Epithelial cell of umbilical artery (primary cell): ENCODE data around the gene GRIP1. TPM values are rescaled to one million over a fixed set of nuclear protein-coding genes. Genes with fewer than 3 reads are reported as not detected.

Experiments used
- total RNA-seq: library from RNA; depleted of rRNA; stranded (reverse); fragments of >200 nt; gene quantifications from 2 replicates; pipeline ENCODE4 v1.2.3, GENCODE V29; 2014

Gene GRIP1
- 0.15 and 0.32 TPM in 2 replicates for total RNA-seq

DNA sequence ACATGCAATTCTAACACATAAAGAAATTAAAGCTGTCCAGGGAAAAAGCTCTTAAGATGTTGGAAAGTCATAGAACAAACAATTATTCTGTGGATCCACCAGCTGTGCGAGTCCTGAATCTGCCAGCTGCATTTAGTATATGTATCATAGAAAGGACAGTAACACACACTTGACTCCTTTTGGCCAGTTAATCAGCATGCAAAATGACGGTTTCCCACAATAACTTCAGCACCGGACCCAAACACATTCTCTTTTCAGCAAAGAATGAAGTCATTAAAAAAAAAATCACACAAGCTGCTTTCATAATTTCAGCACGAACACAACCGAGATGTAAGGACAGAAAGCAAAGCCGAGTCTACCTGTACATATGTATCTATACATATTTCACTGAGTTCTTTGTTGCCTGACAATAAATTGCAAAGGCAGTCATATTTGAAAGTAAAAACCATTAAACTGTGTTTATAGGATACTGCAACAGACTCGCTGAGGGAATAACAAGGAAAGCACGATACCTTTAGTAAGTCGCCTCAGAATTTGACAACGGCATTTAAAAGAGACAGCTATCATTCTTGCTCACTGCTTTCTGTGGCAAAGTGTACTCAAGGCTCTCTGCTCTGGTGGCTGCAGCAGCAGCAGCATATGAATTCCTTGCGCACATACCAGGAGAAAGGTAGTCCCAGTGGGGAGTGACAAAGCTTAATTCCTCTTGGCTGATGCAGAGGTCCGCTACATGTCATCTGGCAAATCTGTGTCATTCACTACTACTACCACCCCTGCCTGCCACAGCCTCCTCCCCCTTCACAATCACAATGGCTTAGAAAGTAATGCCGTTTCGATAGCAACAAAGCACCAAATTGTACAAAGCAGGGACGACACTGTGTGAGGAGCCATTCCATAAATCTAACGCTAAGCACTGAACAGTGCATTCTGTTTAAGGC lies at the start of gene GRIP1:
Gene GRIP1, minus strand, starts transcription at position 739 of the 938 bp plus-strand sequence. Its CDS starts 172 bp downstream, at position 567.

GRCh38 chr12:66301944-66302826 lies 376.7 kb downstream of the GRIP1 start, which contains the start of gene HELB:
Gene HELB, plus strand, starts transcription at chr12:66302493. Its CDS starts 111 bp downstream, at chr12:66302604.

